ENCODE measurements around the gene TOX3.

Gene TOX3

DNA sequence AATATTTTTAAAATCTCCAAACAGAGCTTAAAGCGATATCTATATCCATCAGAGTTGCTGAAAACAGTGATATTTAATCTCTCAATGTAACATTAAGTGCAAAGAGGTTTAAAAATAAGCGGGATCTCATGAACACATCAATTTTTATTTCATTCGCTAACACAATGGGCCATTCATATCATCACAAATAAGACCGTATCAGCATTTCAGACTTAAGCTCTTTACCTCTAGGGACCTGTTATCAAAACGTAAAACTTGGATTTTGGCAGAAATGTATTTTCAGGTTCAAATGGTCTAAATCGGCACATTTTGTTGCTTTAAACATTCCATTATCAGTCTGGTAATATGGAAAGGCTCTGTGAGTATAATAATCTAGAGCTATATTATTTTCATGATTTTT lies 77.9 kb downstream of the TOX3 start:
- no peak overlapping the region for H3K27ac Mint-ChIP-seq
- H3K27me3 Mint-ChIP-seq: no peaks in the 10 kb centered on the region
- no peak overlapping the region for H3K4me3 Mint-ChIP-seq

GRCh38 chr16:52467753-52468152 lies 79.2 kb downstream of the TOX3 start:
- no peaks in the 10 kb centered on the region for H3K9me3 Mint-ChIP-seq
- H3K27me3 Mint-ChIP-seq: no peaks in the 10 kb centered on the region
- H3K4me1 Mint-ChIP-seq (ENCODE audit: low read depth): no peaks in the 10 kb centered on the region
- H3K36me3 Mint-ChIP-seq (ENCODE audit: low read depth): no peaks in the 10 kb centered on the region
- H3K4me3 Mint-ChIP-seq: no peak overlapping the region
- H3K27ac Mint-ChIP-seq: no peak overlapping the region

More for the DNA sequence above, 77.9 kb downstream of the TOX3 start:
- Mint-ChIP-seq H3K4me1 (ENCODE audit: low read depth) (no peaks in the 10 kb centered on the region), H3K36me3 (ENCODE audit: low read depth) (no peaks in the 10 kb centered on the region), H3K9me3 (peaks cover 6% of the 10 kb centered on the region)

GRCh38 chr16:52466994-52467393 lies 79.9 kb downstream of the TOX3 start:
- Mint-ChIP-seq H3K4me3 (no peak overlapping the region), H3K4me1 (ENCODE audit: low read depth) (no peaks in the 10 kb centered on the region), H3K27me3 (no peaks in the 10 kb centered on the region), H3K27ac (no peak overlapping the region), H3K36me3 (ENCODE audit: low read depth) (no peaks in the 10 kb centered on the region), H3K9me3 (no peaks in the 10 kb centered on the region)

GRCh38 chr16:52465711-52466267 lies 81.2 kb downstream of the TOX3 start:
- H3K27ac Mint-ChIP-seq: no peak overlapping the region

DNA sequence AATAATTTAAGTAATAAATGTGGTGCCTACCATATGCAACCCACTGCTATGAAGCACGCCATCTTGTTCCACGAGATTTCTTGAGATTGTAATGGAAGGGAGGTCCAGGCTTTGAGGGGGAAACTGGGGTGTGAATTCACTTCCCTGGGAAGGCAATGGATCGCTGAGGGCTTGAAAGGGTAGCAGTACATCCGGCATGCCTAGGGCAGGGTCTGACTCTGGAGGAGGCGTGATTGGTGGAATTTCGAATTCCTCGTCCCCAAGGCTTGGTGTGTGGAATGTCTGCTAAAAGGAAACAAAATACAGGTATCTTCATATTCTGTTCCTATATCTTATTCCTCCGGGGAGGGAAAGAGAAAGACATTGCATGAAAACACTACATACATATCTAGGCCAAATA lies 83.0 kb downstream of the TOX3 start:
- no peak overlapping the region for H3K4me3 Mint-ChIP-seq
- H3K9me3 Mint-ChIP-seq: no peaks in the 10 kb centered on the region
- no peaks in the 10 kb centered on the region for H3K4me1 Mint-ChIP-seq (ENCODE audit: low read depth)
- no peaks in the 10 kb centered on the region for H3K27me3 Mint-ChIP-seq
- H3K27ac Mint-ChIP-seq: no peak overlapping the region
- no peaks in the 10 kb centered on the region for H3K36me3 Mint-ChIP-seq (ENCODE audit: low read depth)

More at GRCh38 chr16:52465711-52466267, 81.2 kb downstream of the TOX3 start:
- H3K4me3 Mint-ChIP-seq: no peak overlapping the region
- no peaks in the 10 kb centered on the region for H3K36me3 Mint-ChIP-seq (ENCODE audit: low read depth)
- no peaks in the 10 kb centered on the region for H3K9me3 Mint-ChIP-seq
- H3K27me3 Mint-ChIP-seq: no peaks in the 10 kb centered on the region
- H3K4me1 Mint-ChIP-seq (ENCODE audit: low read depth): no peaks in the 10 kb centered on the region

GRCh38 chr16:52462816-52463215 lies 84.1 kb downstream of the TOX3 start:
- Mint-ChIP-seq H3K36me3 (ENCODE audit: low read depth) (no peaks in the 10 kb centered on the region), H3K9me3 (no peaks in the 10 kb centered on the region), H3K27me3 (no peaks in the 10 kb centered on the region), H3K4me3 (no peak overlapping the region), H3K4me1 (ENCODE audit: low read depth) (no peaks in the 10 kb centered on the region), H3K27ac (no peak overlapping the region)

DNA sequence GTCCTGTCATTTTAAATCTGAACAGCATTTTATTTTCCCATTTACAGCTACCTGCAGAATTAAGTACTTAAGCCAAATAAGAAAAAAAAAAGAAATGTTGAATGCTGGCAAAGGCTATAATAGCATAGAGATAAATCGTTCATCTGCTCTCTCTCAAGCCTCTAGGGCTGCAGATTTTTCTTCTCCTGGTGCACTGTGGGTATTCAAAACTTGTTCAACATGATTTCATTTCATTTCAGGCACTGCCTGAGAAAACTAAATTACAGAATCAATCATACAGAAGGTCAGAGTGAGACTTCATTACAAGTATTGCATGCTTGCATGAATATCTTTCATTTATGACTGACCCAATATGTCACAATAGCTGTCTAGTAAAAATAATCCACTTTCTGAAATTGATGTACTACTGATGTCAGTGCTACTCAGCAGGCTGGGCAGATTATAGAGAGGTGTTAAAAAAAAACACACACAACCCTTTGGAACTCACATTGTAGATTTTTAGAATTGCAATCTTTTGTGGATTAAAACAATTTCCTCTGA lies 86.2 kb downstream of the TOX3 start:
- H3K4me1 Mint-ChIP-seq (ENCODE audit: low read depth): no peaks in the 10 kb centered on the region
- no peaks in the 10 kb centered on the region for H3K9me3 Mint-ChIP-seq
- H3K36me3 Mint-ChIP-seq (ENCODE audit: low read depth): no peaks in the 10 kb centered on the region
- no peak overlapping the region for H3K27ac Mint-ChIP-seq
- no peak overlapping the region for H3K4me3 Mint-ChIP-seq
- no peaks in the 10 kb centered on the region for H3K27me3 Mint-ChIP-seq

GRCh38 chr16:52456368-52456767 lies 90.6 kb downstream of the TOX3 start:
- H3K4me1 Mint-ChIP-seq (ENCODE audit: low read depth): no peaks in the 10 kb centered on the region
- H3K9me3 Mint-ChIP-seq: no peaks in the 10 kb centered on the region
- no peaks in the 10 kb centered on the region for H3K27me3 Mint-ChIP-seq
- H3K4me3 Mint-ChIP-seq: no peak overlapping the region
- H3K36me3 Mint-ChIP-seq (ENCODE audit: low read depth): no peaks in the 10 kb centered on the region
- H3K27ac Mint-ChIP-seq: no peak overlapping the region

DNA sequence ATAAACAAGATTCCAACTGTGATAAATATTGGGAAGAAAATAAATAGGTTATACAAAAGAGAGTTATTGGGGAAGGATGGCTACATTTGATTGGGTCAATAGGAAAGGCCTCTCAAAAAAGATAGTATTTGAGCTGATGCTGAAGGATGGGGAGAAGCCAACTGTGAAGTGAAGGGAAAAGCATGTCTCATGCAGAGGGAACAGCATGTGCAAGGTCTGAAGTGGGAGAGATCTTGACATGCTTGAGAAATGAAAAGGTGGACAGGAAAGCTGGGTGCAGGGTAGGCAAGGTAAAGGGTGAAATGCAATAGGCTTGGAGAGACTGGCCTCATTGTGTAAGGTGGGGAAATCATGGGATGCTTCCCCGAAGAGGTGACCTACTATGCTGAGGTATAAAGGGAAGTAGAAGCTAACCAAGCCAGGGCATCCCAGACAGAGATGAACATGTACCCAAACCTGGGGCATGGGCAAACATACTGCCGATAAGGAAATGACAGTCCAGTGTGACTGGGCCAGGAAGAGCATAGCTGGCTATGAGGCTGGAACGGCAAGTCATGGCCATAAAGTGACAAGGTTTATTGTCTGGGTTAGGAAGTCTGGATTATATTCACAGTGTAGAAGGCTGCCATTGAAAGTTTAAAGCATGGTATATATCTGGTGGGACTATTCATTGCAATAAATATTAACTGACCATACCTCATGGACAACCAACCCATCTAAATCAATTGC lies 91.2 kb downstream of the TOX3 start:
- Mint-ChIP-seq H3K27me3 (no peaks in the 10 kb centered on the region), H3K27ac (no peak overlapping the region), H3K4me3 (no peak overlapping the region), H3K4me1 (ENCODE audit: low read depth) (no peaks in the 10 kb centered on the region), H3K36me3 (ENCODE audit: low read depth) (no peaks in the 10 kb centered on the region), H3K9me3 (no peaks in the 10 kb centered on the region)

- Mint-ChIP-seq H3K4me3 (no peak overlapping the region), H3K27me3 (no peaks in the 10 kb centered on the region), H3K36me3 (ENCODE audit: low read depth) (no peaks in the 10 kb centered on the region), H3K9me3 (no peaks in the 10 kb centered on the region), H3K4me1 (ENCODE audit: low read depth) (no peaks in the 10 kb centered on the region), H3K27ac (no peak overlapping the region)
Observed at GRCh38 chr16:52453644-52454043, 93.3 kb downstream of the TOX3 start.

DNA sequence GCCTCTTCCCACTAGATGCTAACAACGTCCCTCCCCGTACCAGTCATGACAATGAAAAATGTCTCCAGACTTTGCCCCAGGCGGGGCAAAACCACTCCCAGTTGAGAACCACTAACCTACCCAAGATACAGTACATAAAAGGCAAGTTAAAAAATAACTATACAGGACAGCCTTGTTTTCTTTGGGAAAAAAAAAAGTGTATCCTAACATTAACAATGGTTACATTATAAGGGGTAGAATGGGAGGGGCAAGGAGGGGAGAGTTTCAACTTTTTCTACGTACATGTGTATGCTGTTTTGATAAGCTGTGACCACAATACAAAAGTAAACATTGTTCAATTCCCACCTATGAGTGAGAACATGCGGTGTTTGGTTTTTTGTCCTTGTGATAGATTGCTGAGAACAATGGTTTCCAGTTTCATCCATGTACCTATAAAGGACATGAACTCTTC lies 94.9 kb downstream of the TOX3 start:
- no peaks in the 10 kb centered on the region for H3K27me3 Mint-ChIP-seq
- no peaks in the 10 kb centered on the region for H3K4me1 Mint-ChIP-seq (ENCODE audit: low read depth)
- H3K36me3 Mint-ChIP-seq (ENCODE audit: low read depth): no peaks in the 10 kb centered on the region
- no peak overlapping the region for H3K4me3 Mint-ChIP-seq
- no peaks in the 10 kb centered on the region for H3K9me3 Mint-ChIP-seq
- H3K27ac Mint-ChIP-seq: no peak overlapping the region

GRCh38 chr16:52450916-52451315 lies 96.0 kb downstream of the TOX3 start:
- Mint-ChIP-seq H3K36me3 (ENCODE audit: low read depth) (no peaks in the 10 kb centered on the region), H3K9me3 (no peaks in the 10 kb centered on the region)

GRCh38 chr16:52450241-52450640 lies 96.7 kb downstream of the TOX3 start:
- H3K9me3 Mint-ChIP-seq: no peaks in the 10 kb centered on the region
- no peak overlapping the region for H3K27ac Mint-ChIP-seq
- no peaks in the 10 kb centered on the region for H3K4me1 Mint-ChIP-seq (ENCODE audit: low read depth)
- H3K27me3 Mint-ChIP-seq: no peaks in the 10 kb centered on the region
- no peak overlapping the region for H3K4me3 Mint-ChIP-seq
- H3K36me3 Mint-ChIP-seq (ENCODE audit: low read depth): no peaks in the 10 kb centered on the region

More at GRCh38 chr16:52450916-52451315, 96.0 kb downstream of the TOX3 start:
- Mint-ChIP-seq H3K27ac (no peak overlapping the region), H3K27me3 (no peaks in the 10 kb centered on the region), H3K4me1 (ENCODE audit: low read depth) (no peaks in the 10 kb centered on the region), H3K4me3 (no peak overlapping the region)

DNA sequence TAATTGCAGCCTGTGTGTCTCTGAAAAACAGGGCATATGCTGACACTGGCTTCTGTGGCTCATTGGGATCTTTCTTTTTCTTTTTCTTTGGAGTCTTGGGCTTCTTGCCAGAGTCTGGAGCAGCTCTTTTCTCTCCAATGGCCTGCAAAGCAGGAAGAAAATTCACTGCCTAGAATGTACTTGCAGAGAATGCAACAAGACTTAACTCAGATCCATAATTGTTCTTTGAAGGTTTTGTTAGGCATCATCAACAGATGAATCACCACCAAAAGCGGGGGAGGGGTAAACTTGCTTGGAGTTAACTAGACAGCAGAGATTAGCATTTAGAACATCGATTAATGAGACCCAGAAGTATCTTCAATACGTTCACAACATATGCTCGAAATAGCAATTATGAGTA lies 100.9 kb downstream of the TOX3 start:
- Mint-ChIP-seq H3K36me3 (ENCODE audit: low read depth) (no peaks in the 10 kb centered on the region), H3K4me1 (ENCODE audit: low read depth) (no peaks in the 10 kb centered on the region), H3K27me3 (no peaks in the 10 kb centered on the region), H3K9me3 (no peaks in the 10 kb centered on the region), H3K27ac (no peak overlapping the region), H3K4me3 (no peak overlapping the region)

DNA sequence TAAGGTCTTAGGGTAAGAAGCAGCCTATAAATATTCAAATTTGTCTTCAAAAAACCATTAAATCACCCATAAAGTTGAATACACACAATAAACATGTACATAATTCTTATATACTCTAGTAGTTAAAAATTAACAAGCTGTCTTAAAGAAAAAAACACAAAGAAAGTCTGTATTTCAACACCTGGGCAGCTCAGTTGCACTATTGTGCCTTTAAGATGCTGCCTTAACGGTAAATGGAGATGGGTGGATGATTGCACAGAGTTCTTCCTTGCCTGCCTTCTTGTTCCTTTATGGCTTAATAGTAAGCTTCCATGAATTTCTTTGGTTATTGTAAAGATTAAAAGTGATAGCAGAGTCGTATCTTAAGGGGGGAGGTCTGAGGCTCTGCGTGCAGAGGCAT lies 105.1 kb downstream of the TOX3 start:
- Mint-ChIP-seq H3K9me3 (peaks cover 3% of the 10 kb centered on the region), H3K27me3 (no peaks in the 10 kb centered on the region), H3K4me3 (no peak overlapping the region)

GRCh38 chr16:52440248-52440647 lies 106.7 kb downstream of the TOX3 start:
- Mint-ChIP-seq H3K27me3 (no peaks in the 10 kb centered on the region), H3K4me1 (ENCODE audit: low read depth) (no peaks in the 10 kb centered on the region), H3K36me3 (ENCODE audit: low read depth) (no peaks in the 10 kb centered on the region), H3K9me3 (peaks cover 3% of the 10 kb centered on the region), H3K4me3 (no peak overlapping the region), H3K27ac (no peak overlapping the region)

More for the DNA sequence above, 105.1 kb downstream of the TOX3 start:
- Mint-ChIP-seq H3K4me1 (ENCODE audit: low read depth) (no peaks in the 10 kb centered on the region), H3K36me3 (ENCODE audit: low read depth) (no peaks in the 10 kb centered on the region), H3K27ac (no peak overlapping the region)

Measured in stimulated activated naive CD8-positive, alpha-beta T cell treated with anti-CD3 and anti-CD28 coated beads, Interleukin-15, Interleukin-2, amounts not matched to agents 100 ng/mL and 50 ng/mL, for 24 hours (primary cell).